HG03103 (cell line): ENCODE data around the gene MYO1H.
"Not testable (repeated sequence)": the region's sequence is repeated elsewhere in the genome, so short reads cannot be mapped to it uniquely, and the experiment has no call there.

Source experiments
- ATAC-seq: cut with Tn5 transposase; IDR thresholded peaks from one replicate; pipeline ENCODE4 v1.9.1; 2021; ENCODE audit warnings: low read depth; ENCODE audit not compliant: unreplicated experiment

Gene MYO1H

DNA sequence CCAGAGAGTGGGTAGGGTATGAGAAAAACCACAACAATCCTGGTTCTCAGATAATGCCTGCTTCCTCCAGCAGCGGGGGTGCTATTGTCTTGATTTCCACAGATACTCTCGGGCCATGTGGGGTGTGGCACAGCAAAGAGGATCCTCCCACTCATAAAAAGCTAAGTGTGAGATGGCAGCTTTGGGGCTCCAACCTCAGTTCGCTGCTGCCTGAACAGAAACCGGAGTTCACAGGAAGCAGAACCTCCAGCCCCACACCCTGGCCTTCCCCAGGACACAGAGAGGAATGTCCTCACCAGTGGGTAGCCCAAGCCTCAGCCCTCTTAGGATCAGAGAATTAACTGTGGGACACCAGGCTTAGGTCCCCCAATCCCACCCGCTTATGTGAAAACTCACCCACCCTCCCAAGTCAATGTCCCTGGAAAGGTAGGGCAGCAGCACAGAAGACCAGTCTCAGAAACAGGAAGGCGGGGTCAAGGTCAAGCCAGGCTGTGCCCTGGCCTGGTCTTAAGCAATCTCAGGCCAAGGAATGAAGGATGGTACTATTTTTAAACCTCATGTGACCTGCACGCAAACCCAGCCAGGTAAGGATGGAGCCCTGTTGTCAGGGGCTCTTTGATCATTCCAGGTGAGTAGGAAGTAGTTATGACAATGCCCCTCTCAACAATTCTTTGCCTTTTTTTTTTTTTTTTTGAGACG, 120.4 kb downstream of the MYO1H start:
- no peak for ATAC-seq

DNA sequence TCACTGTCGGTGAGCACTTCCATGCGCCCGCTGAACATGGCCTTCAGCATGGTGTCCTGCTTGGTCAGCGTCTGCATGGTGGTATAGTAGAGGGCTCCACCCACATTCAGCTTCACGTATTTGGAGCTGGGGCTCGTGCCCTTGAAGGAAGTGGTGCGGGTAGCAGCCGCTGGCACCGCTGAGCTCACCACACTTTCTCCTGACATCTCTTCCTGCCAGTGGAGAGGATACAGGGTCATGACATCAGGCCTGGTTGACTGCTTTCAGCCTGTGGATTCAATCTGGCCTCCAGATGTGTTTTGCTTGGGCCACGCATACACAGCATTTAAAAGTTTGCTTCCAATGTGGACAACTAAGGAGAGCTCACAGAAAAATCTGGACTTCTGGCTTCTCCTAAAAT, 121.8 kb downstream of the MYO1H start:
- no peak for ATAC-seq

DNA sequence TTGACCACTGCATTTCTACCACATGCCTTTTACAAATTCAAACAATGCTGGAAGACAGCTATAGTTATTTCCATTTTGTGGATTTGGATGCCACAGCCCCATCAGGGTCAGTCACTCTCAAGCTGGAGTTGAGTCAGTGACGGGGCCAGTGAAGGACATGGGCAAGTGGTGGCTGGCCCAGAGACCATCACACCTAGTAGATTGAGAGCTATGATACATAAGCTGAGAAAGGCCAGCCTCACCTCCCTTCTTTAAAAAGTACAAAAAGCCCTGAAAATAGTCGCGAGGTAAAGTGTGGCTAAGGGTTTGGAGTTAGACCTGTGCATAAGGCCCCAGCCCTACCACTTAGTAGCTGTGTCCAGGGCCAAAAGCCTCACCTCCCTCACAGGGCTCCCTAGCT, 125.3 kb downstream of the MYO1H start:
- ATAC-seq, result no peak

DNA sequence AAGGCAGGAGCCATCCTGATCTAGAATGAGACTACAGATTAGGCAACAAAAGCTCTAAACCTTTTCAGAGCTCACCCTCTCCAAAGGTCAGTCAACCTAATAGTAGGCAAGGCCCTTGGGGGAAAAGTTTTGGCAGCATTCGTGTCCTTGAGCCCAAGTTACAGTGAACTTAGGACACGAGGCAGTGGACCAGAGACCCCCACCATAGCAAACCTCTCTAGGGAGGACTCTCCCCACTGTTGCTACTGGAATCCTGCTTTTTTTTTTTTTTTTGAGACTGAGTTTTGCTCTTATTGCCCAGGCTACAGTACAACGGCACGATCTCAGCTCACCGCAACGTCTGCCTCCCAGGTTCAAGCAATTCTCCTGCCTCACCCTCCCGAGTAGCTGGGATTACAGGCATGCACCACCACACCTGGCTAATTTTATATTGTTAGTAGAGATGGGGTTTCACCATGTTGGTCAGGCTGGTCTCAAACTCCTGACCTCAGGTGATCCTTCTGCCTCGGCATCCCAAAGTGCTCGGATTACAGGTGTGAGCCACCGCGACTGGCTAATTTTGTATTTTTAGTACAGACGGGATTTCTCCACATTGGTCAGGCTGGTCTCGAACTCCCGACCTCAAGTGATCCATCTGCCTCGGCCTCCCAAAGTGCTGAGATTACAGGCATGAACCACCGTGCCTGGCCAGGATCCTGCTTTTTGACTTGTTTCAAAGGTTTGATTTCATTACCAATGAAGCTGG, 126.0 kb downstream of the MYO1H start:
- not testable (repeated sequence) for ATAC-seq

DNA sequence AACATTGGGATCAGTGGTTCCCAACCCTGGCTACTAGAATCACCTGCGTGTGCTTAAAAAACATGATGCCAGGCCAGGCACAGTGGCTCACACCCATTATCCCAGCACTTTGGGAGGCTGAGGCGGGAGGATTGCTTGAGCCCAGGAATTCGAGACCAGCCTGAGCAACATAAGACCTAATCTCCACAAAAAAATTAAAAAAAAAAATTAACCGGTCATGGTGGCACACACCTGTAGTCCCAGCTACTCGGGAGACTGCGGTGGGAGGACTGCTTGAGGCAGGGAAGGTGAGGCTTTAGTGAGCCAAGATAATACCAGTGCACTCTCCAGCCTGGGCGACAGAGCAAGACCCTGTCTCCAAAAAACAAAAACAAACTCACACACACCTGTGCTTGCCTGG, 127.4 kb downstream of the MYO1H start:
- ATAC-seq, result no peak

DNA sequence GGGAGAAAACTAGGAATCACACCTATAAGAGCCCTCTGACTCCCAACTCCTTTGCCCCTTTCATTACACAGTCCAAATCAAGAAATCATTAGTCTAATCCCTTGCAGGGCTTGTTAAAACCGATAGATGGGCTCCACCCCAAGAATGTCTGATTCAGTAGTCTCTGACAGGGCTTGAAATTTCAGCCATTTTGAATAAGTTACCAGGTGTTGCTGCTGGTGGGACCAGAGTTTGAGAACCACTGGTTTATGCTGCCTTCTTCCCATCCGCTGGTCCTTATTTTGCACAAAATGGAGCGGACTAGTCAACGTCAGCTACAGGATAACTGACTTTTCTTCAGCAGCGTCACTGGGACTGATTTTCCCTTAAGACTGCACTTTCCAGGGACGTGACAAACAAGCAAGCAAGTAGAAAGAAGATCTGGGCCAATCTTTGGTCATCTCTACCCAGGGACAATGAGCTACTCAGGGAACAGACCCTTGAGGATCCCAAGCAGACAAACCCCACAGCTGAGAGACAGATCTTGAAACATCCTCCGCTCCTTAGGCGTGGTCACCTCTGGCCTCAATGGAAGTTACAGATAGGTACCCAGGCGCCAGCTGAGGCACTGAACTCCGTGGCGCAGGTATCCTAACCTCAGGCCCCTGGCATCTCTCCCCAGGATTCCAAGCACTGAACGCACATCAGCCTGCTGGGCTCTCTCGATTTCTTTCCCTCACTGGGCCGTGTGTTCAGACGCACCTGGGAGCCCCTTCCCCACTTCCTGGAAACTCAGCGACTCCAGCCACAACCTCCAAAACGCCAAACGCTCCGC, 128.5 kb downstream of the MYO1H start:
- ATAC-seq, result no peak

DNA sequence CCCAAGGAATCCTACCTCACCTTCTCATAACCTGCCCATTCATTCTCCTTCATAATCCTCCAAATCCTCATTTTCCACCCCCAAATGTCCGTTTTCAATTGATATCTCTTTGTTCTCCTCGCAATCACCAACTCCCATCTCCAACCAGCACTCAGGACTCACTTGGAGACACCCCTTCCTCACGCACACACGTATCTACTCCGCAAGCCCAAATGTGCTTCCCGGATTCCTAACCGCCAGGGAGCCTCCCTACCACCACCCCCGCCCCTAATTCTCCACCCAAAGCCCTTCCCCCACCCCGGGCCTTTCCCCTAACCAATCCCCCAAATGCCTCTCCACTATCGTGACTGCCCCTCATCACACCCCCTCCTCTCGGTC, 129.1 kb downstream of the MYO1H start:
- ATAC-seq, result no peak

DNA sequence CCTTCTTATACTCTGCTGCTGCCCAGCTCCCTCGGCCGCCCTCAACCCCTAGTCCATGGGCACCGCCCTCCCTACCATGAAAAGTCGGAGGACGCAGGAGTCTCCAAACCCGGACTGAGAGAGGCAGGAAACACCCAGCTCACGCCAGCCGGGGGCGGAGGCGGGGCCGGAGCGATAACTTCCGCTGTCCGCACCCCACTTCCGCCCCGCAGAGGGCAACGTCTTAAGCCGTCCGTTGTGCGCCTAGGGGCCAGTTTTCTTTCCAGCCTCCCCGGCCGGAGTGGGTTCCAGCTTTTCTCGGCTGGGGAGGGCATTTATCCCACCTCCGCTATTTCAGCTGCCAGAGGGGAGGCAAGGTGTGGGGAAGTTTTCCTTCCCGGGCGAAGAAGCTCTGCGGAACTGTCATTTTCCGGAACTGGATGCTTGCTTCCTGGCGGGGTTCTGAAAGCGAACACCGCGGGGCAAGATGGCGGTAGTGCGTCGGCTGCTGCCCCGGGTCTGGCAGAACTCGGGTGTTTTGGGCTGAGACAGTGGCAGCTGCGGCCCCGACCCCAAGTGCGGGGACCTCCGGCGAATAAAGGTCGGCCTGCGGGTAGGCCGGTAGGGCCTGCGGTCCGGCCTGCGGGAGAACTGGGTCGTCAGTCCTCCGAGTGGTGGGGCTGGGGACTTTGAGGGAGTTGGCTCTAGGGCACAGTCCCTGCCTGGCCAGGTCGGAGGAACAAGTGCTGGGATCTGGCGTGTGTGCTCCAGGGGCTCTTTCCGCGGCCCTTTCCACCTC, 129.7 kb downstream of the MYO1H start, which contains the start of the genes KCTD10 and UBE3B:
TSS of gene KCTD10 (minus strand) at position 116 of the 778 bp plus-strand sequence. CDS start at position 78, 38 bp downstream.
TSS of gene UBE3B (plus strand) at position 450 of the 778 bp plus-strand sequence. CDS start 5,918 bp downstream, outside the sequence.
- peak; percentile 80 for ATAC-seq

DNA sequence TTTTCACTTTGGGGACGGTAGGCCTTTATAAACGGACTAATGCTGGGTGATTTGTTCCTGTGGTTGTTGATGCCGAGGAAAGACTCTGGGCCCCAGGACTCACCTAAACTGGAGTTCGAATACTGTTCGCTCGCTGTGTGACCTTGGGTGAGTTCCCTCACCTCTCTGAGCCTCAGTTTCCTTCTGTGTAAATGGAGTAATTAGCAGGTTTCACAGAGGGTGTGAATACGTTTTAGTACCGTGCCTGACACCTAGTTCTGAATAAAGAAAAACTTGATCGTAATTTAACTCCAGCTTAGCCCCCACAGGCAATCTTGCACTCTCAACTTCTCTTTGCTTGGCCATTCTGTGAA, 130.2 kb downstream of the MYO1H start:
- ATAC-seq, result no peak

DNA sequence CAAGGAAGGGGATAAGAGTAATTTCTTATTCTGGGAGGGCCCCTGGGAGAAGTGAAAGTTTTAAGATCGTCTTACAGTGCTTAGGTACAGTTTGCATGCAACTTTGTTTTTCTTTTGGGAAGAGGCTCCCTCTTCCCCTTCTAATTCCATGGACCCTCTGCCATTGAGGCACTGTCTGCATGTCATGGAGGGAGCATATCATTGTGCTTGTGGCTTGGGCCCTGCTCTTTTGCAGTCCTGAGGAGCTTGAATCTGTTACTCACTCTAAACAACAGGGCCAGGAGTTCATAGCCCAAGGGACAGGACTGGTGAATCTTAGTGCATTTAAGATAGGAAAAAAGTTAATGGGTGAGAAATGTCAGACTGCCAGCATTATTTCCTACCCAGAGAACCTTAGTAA, 132.1 kb downstream of the MYO1H start:
- no peak for ATAC-seq

DNA sequence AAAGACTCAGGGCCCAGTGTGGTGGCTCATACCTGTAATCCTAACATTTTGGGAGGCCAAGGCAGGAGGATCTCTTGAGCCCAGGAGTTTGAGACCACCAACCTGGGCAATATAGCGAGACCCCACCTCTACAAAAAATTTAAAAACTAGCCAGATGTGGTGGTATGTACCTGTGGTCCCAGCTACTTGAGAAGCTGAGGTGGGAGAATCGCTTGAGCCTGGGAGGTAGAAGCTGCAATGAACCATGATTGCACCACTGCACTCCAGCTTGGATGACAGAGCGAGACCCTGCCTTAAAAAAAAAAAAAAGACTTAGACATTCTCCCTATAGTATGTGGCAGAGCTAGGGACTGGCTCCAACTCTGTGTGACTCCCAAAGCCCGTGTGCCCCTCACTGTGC, 132.7 kb downstream of the MYO1H start:
- ATAC-seq, result no peak

DNA sequence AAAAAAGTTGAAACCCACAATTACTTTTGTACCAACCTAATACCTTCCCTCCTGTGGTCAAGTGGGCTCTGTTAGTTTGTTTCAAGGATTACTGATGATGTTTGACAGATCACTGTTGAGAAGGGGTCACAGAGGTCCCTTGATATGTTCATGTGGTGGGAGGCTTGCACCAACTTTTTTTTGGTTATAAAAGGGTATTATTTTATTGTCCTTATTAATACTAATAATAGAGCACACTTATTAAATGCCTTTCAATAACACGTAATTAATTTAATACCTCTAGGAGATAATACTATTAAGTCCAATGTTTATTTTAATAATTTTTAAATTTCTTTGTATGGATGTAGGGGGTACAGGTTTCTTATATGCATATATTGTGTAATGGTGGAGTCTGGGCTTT, 134.2 kb downstream of the MYO1H start:
- ATAC-seq, result no peak

DNA sequence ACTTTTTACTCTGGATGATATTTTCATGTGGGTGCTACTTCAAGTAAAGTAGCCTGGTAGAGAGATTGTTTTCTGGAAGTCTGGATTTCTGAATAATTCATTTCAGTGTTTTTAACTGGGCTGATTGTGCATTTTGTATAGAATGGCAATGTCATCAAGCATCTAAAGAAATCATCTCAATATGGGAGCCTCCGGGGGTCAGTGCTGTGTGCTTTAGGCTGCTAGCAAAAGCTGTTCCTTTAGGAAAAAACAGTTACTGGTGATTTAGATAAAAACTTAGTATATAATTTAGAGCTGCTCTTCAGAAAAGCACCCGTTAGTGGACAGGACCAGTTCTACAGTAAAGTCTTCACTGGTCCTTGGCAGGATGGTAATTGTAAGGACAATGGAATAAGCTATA, 134.8 kb downstream of the MYO1H start:
- no peak for ATAC-seq

DNA sequence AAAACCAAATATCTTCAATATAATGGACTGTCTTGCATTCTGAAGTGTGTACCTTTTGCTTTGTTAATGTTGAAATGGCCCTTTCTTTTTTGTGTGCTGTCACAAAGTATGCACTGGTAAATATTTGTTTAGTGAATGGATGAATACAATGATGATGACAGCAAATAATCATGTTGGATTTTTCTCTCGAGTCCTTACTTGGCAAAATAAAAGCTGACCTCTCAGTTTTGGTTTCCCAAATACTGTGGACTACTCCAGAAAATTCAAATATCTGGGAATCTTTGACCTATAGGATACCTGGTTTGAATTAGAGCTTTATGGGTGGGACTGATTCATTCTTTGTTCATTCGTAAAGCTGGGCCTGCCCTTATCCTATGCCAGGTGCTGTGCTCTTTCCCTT, 135.2 kb downstream of the MYO1H start:
- no peak for ATAC-seq

DNA sequence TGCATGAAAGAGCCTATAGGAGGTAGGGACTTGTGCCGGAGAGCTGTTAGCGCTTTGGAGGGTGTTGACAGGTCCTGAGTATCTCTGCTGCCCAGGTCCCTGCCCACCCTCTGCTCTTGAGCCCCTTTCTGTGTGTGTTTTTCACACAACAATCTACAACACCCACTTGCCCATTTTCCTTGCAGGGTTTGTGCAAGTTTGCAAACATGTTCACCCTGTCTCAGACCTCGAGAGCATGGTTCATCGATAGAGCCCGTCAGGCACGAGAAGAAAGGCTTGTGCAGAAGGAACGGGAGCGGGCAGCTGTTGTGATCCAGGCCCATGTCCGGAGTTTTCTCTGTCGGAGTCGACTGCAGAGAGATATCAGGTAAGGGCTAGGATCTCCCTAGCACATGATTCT, 135.6 kb downstream of the MYO1H start:
- no peak for ATAC-seq

DNA sequence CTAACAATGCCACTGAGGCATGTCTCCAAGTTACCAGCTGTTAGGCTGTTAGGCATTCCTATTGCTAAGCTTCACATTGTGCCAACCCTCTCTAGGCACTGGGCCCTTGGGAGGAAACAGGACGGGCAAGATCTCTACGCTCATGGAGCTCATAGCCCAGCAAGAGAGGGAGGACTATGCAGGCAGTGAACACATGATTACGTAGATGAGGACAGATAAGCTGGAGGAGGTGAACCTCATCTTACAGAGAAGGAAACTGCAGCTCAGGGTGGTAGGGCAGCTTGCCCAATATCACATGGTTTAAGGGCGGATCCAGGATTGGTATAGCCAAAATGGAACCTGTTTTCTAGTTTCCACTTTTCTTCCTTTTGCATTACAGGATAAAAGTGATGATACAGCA, 137.5 kb downstream of the MYO1H start:
- ATAC-seq, result no peak

DNA sequence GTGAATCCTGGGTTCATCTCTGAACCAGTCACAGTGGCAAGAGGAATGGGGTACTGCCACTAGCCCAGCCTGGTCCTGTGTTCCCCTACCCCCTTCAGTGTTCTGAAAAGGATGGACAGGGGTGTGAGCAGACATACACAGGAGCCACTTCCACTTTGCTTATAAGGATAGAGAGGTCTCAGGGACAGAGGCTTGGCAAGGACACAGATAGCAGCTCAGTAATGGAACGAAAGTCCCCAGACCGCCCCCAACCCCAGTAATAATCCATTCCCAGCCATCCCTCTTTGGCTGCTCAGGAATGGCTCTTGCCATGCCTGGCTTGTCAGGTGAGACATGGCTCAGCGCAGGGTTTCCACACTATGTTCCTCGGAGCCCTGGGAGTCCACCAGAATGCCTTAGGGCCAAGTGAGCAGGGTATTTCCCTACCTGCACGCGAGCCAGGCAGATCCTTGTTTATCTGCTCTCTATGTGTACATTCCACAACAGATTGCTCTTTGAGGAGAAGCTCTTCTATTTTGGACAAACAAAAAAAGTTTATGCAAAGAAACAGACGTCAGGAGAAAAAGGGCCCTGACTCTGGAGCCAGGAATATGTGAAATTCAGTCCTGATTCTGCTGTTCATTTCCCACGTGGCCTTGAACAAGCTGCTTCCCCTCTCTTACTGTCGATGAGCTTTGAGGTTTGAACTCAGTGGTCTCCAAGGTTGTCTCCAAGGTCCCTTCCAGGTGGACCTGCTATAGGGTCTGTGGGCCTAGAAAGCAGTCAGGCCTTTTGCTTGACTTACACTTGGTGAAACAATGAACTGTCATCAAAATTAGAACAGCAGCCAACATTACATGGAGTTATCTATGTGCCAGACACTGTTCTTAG, 139.7 kb downstream of the MYO1H start:
- ATAC-seq, result no peak

DNA sequence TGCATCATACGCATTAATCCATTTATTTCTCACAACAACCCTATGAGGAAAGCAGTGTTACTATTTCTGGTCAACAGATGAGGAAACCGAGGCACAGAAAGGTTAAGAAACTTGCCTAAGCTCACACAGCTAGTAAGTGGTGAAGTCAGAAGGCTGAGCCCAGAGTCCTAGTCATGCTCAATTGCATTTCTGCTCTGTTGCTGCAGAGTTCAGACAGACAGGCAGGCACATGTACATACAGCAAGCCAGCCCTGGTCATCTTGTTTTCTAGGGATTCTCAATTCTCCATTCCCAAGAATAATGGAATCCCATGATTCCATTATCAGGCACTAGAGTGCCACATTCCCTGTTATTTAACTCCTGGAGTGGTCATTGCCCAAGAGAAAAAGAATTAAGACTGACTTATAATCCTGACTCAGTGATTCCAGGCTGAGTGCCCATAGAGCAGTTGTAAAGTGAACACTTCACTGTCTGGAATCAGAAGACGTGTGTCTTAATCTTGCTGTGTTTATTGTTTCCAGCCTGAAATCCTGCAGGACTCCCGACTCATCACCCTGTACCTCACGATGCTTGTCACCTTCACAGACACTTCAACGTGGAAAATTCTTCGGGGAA, 140.5 kb downstream of the MYO1H start:
- ATAC-seq, result no peak
